Activated CD4-positive, alpha-beta T cell treated with anti-CD3 and anti-CD28 coated beads for 24 hours (primary cell): ENCODE results near the gene THG1L.
"Not testable (repeated sequence)": the region's sequence is repeated elsewhere in the genome, so short reads cannot be mapped to it uniquely, and the experiment has no call there.

Experiments used
- DNase-seq, 2 donors: peaks; one replicate each; pipeline ENCODE4 v3.0.0-alpha.2; 2020; ENCODE audit warnings: low read depth in 2 of 2

The THG1L gene

DNA sequence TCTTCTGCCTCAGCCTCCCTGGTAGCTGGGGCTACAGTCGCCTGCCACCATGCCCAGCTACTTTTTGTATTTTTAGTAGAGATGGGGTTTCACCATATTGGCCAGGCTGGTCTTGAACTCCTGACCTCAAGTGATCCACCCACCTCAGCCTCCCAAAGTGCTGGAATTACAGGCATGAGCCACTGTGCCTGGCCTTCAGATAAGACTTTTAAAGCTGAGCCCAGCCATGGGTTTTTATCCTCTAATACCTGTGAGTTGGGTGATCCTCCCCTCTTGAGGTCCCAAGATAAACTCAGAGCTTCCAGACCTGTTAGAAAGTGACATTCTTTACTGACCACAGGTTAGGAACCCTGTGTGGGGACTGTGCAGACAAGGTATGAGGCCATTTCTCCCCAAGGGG lies 3.4 kb upstream of the THG1L start:
- DNase-seq: not testable (repeated sequence)

GRCh38 chr5:157729858-157730257 lies 1.4 kb upstream of the THG1L start:
- DNase-seq: no peak

- DNase-seq: no peak
These were observed 334 bp upstream of the THG1L start for GRCh38 chr5:157730900-157731271.

- DNase-seq: no peak
These were observed 902 bp downstream of the THG1L start for GRCh38 chr5:157732130-157732514.

DNA sequence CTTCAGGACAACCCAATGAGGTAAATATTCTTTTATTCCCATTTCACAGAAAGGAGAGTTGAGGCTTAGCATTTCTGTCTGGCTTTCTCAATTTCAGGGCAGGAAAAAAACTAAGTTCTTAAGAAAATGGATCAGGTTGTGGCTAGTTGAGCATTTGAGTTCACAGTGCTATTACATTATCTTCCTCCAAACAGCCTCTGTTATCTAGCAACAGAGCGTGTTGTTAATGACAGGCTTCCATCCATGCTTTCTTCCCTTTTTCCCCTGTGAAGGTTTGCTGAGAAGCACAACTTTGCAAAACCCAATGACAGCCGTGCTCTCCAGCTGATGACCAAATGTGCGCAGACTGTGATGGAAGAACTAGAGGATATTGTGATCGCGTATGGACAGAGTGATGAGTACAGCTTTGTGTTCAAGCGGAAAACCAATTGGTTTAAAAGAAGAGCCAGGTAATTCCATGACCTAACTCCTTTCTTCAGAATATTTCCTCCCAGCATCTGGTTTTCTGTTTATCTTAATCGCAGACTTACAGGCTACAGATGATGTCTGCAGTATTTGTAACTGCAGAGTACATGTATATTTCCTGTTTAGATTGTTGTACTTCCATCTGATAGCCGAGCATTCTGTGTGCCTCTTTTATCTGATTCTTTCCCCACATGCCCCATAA lies 1.5 kb downstream of the THG1L start:
- no peak for DNase-seq

DNA sequence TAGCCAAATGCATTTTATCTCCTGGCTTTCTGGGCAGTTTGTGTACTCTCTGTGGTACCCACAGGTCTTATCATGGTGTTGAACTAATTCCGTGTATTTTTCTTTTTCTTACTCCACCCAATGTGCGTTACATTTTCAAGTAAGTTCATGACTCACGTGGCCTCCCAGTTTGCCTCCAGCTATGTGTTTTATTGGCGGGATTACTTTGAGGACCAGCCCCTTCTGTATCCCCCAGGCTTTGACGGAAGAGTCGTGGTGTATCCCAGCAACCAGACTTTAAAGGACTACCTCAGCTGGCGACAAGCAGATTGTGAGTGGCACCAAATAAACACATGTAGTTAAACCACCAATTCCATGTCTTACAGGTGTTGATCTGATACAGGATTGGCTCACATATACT lies 3.2 kb downstream of the THG1L start:
- no peak for DNase-seq

DNA sequence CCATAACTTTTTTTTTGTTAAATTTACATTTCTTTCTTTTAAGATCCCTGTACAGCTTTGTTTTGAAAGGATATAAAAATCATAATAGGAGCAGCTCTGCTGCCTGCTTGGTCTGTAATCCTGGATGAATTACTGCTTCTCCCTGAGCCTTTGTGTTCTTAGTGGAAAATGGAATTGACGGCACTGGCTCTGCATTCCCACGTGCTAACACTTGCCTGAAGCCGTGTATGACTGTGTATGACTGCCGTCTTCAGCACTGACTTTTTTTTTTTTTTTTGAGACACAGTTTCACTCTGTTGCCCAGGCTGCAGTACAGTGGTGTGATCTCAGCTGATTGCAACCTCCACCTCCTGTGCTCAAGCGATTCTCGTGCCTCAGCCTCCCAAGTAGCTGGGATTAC lies 4.8 kb downstream of the THG1L start:
- DNase-seq: no peak

DNA sequence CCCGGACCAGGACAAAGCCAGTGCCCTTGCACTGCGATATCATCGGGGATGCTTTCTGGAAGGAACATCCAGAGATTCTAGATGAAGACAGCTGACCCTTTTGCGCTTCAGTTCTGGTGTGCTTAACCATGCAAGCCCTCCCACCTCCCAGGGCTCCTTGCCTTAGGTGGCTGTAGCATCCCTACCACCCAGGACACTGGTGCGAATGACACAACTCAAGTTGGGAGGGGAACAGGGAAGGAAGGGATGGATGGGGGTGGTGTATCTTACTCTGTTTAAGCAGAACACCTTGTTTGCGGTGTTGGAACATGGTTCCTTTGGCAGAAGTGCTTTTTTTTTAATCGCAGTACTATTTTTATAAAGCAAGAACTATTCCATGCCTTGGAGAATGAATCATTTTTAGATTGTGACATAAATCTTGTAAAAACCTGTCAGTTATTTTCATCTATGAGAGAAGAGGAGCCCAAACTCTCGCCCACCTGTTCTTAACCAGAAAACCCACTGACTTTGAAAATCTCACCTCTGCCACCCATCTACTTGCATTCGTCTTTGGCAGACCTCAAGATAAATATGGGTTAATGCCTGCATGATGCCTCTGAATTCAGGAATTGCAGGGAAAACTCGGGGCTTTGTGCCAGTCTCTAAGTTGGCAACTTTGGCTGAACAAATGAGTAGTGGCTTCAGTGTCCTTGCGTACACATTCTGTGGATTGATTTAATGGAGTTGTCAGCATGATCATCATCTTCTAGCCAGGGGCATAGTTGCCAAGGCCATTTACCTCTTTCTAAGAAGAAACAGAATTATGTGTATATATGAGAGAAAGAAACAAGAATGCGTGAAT lies 8.4 kb downstream of the THG1L start:
- DNase-seq: no peak

- no peak for DNase-seq
These were observed 9.0 kb downstream of the THG1L start for GRCh38 chr5:157740229-157740610.

GRCh38 chr5:157741131-157741530 lies 9.9 kb downstream of the THG1L start:
- DNase-seq: no peak

GRCh38 chr5:157743163-157744050 lies 12.2 kb downstream of the THG1L start, which contains the start of gene LSM11:
TSS of gene LSM11 (plus strand) at chr5:157743712. CDS start at chr5:157743751, 39 bp downstream.
- DNase-seq: peak; percentile 87 to 91

DNA sequence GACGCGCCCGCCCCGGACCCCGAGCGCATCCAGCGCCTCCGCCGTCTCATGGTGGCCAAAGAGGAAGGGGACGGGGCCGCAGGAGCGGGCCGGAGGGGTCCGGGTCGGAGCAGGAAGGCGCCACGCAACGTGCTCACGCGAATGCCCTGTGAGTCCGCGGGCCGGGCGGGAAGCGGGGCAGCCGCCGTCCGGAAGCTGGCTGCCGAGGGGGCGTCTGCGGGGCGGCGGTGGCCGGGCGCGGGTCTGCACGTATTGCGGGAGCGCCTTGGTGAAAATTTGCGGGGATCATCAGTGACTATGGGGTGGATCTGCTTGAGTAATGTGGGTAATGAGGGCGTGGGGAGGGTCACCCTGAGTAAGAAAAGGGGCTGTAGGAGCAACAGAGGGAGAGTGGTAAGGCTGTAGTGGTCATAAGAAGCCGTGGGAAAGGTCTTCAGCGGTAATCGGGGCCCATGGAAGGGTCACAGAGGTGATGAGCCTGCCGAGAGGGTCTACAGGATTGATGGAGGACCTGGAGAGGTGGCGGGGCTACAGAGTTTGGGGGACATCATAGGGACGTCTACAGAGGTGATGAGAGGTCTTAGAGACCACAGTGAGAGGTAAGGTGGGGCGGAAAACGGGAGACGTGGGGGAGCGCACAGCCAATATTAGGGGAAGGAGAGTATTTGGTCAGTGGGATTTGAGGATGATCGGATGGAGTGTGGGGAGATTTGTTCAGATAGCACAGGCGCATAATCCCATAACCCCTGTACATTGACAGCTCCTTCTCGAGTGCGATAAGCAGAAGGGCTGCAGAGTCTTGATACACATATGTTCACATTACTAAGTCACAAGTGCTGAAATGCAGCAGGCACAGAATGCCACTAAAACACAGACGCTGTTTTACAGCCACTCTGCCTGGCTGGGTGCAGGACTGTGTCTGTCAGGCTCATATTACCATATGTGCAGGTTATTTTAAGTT lies 13.1 kb downstream of the THG1L start:
- no peak for DNase-seq

GRCh38 chr5:157745041-157745456 lies 13.8 kb downstream of the THG1L start:
- DNase-seq: no peak

GRCh38 chr5:157747173-157747740 lies 16.0 kb downstream of the THG1L start:
- no peak for DNase-seq

GRCh38 chr5:157747766-157748700 lies 16.8 kb downstream of the THG1L start:
- DNase-seq: no peak

DNA sequence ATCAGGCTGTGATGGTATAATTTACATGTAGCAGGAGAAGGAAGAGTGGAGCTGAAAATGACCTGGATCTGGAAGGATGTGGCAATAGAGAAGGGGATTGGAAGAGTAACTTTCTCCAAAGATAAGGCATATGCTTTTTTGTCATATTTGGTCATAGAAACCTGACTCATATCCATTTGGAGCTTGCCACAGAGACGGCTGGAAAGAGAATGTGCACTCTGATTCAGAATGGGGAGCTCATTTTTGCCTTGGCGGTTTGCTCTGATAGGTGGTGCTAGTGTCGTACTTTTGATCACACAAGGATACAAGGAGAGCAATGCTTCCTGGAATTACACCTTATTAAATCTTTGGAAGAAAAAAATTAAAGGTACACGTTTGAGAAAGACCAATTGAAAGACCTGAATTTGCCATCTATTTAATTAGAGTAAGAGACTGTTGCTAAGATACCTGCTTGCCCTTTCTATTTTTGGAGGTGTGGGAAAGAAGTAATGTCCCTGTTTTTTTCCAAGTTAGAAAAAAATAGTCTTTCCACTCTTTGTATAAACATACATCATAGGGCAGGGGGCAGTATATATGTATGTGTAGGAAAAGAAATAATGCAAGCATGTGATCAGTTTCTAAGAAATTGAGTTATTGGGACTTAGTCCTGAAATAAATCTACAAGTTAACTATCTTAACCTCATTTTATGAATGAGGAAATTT lies 17.7 kb downstream of the THG1L start:
- no peak for DNase-seq

DNA sequence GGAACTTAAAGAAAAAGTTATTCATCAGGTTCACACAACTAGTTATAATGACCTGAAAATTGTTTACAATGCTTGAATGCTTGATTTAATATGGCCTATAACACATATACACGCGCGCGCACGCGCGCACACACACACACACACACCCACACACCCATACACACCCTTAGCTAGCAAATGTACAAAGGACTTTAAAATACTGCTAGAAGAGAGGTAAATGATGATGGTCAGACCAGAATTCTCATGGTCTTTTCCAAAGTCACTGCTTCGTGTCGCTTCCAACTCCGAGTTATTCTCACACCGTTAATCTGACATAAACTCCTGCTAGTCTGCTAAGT lies 18.2 kb downstream of the THG1L start:
- no peak for DNase-seq

DNA sequence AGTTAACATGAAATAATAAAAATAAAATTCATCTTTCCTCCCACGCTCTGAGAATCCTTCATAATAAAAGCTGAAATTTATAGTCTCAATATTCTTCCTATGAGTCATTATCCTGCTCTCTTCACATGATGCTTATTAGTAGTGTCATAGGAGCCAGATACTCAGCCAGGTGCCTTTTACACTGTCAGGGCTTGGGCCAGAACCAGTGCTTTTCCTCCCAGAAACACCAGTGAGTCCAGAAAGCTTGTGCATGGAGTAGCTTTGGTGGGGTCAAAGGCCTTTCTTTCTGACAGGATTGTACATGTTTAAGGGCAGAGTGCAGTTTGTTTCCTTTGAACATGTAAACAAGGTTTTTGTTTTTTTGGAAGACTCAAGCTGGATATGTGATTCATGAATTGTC lies 19.1 kb downstream of the THG1L start:
- no peak for DNase-seq

- no peak for DNase-seq
These were observed 24.9 kb downstream of the THG1L start for GRCh38 chr5:157756122-157756521.
